Measurements from ENCODE around the gene CCDC88B.

DNA sequence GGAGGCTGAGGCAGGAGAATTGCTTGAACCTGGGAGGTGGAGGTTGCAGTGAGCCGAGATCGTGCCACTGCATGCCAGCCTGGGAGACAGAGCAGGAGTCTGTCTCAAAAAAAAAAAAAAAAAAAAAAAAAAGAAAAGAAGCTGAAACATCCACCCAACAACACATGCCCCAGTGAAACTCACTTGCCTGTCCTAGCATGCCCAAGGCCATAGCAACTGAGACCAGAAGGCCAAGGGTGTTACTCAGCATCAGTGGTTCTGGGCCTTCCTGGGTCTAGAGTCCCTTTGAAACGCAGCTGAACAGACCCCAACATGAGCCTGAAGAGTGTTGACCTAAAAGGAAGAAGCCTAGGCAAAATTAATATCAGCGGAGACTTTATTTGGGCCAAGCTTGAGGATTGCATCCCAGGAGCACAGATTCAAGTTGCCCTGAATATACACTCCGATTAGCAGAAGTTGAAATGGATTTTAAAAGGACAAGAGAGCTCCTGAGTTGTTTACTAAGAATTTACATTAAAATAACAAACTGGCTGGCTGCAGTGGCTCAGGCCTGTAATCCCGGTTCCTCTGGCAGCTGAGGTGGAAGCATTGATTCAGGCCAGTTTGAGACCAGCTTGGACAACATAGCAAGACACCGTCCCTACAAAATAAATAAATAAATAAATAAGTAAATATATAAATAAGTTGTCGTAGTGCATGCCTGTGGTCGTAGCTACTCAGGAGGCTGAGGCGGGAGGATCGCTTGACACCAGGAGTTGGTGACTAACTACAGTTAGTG is 15.1 kb upstream of the CCDC88B start:
- TF ChIP-seq, protein P1, sequence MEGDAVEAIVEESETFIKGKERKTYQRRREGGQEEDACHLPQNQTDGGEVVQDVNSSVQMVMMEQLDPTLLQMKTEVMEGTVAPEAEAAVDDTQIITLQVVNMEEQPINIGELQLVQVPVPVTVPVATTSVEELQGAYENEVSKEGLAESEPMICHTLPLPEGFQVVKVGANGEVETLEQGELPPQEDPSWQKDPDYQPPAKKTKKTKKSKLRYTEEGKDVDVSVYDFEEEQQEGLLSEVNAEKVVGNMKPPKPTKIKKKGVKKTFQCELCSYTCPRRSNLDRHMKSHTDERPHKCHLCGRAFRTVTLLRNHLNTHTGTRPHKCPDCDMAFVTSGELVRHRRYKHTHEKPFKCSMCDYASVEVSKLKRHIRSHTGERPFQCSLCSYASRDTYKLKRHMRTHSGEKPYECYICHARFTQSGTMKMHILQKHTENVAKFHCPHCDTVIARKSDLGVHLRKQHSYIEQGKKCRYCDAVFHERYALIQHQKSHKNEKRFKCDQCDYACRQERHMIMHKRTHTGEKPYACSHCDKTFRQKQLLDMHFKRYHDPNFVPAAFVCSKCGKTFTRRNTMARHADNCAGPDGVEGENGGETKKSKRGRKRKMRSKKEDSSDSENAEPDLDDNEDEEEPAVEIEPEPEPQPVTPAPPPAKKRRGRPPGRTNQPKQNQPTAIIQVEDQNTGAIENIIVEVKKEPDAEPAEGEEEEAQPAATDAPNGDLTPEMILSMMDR (IDR thresholded peaks at IDR 0.05; ENCODE audit: low read depth, low read length) = no peak
- no peak for TF ChIP-seq EZH2phosphoT487 (IDR thresholded peaks at IDR 0.05; ENCODE audit: low read depth)

Measured in OCI-LY3 (cell line).